Chondrocyte (in vitro differentiated cells): ENCODE results near the gene NAGPA. TPM values are rescaled to one million over a fixed set of nuclear protein-coding genes. Genes with fewer than 3 reads are reported as not detected.

ENCODE experiments used
- DNase-seq: peaks from one replicate; pipeline ENCODE4 v3.0.0; 2021; ENCODE audit warnings: mixed read lengths, low spot score
- H3K27ac Mint-ChIP-seq: one replicate; pipeline ENCODE4 v1.8.0; 2021; ENCODE audit warnings: mild to moderate bottlenecking, moderate library complexity, mixed read lengths; ENCODE audit not compliant: unreplicated experiment
- H3K27me3 Mint-ChIP-seq: 2 replicates; pipeline ENCODE4 v1.8.0; 2021; ENCODE audit warnings: low read depth, mixed read lengths
- H3K36me3 Mint-ChIP-seq: 2 replicates; pipeline ENCODE4 v1.8.0; 2021; ENCODE audit warnings: low read depth, mixed read lengths
- H3K4me1 Mint-ChIP-seq: 2 replicates; pipeline ENCODE4 v1.8.0; 2021; ENCODE audit warnings: low read depth, mild to moderate bottlenecking, mixed read lengths
- H3K4me3 Mint-ChIP-seq: one replicate; pipeline ENCODE4 v1.8.0; 2021; ENCODE audit warnings: mild to moderate bottlenecking, moderate library complexity, mixed read lengths; ENCODE audit not compliant: unreplicated experiment
- H3K9me3 Mint-ChIP-seq: 2 replicates; pipeline ENCODE4 v1.8.0; 2021; ENCODE audit warnings: low read depth, mixed read lengths
- CTCF ChIP-seq: fragments of 200-600 bp; sonication (generic); IDR thresholded peaks from 2 replicates; pipeline ENCODE4 v1.5.0; 2021; ENCODE audit warnings: antibody characterized with exemption, mild to moderate bottlenecking, moderate library complexity
- total RNA-seq: library from RNA; stranded (reverse); gene quantifications from 3 replicates; pipeline ENCODE4 v1.2.1, GENCODE V29; 2021

Gene NAGPA
- total RNA-seq, 1 donor from 2014 or later, result 11.3 TPM

DNA sequence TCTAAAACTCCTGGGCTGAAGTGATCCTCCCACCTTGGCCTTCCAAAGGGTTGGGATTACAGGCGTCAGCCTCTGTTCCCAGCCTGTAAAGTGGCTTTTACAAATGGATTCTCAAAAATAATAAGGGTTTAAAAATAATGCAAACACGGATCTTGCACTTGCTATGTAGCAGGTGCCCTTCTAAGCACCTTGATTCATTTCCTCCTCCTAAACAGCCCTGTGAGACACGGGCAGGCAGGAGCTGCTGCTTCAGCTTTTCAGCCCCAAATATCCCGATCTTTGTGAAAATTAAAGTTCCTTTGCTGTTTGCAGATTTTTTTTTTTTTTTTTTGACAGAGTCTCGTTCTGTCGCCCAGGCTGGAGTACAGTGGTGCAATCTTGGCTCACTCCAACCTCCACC is 31.7 kb downstream of the NAGPA start:
- Mint-ChIP-seq H3K36me3 (no peaks in the 10 kb centered on the region), H3K27ac (no peak overlapping the region), H3K4me3 (no peak overlapping the region), H3K4me1 (no peaks in the 10 kb centered on the region), H3K9me3 (no peaks in the 10 kb centered on the region), H3K27me3 (peaks cover 13% of the 10 kb centered on the region)
- no peak for DNase-seq
- TF ChIP-seq CTCF, result no peak

GRCh38 chr16:5001571-5001970 is 32.2 kb downstream of the NAGPA start:
- peak; percentile 30 for DNase-seq
- H3K9me3 Mint-ChIP-seq, result no peaks in the 10 kb centered on the region
- no peak for TF ChIP-seq CTCF
- no peaks in the 10 kb centered on the region for H3K4me1 Mint-ChIP-seq
- H3K27ac Mint-ChIP-seq, result no peak overlapping the region
- no peak overlapping the region for H3K4me3 Mint-ChIP-seq
- no peaks in the 10 kb centered on the region for H3K36me3 Mint-ChIP-seq
- peaks cover 16% of the 10 kb centered on the region for H3K27me3 Mint-ChIP-seq

DNA sequence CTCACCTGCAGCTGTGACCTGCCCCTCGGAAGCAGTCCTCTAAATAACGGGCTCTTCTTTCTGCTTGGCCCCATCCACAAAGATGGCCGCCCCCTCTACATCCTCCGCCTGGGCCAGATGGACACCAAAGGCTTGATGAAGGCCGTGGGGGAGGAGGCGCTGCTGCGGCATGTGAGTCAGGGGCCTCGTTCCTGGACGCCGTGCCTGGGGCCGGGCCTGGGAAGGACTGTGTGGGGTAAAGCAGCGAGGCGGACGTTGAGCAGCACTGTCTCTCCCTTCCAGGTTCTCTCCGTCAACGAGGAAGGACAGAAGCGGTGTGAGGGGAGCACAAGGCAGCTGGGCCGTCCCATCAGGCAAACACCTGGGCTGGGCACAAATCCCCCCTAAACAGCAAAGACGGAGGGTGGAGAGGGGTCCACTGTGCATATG is 33.1 kb downstream of the NAGPA start:
- Mint-ChIP-seq H3K27me3 (peaks cover 20% of the 10 kb centered on the region), H3K9me3 (no peaks in the 10 kb centered on the region), H3K4me3 (no peak overlapping the region), H3K4me1 (no peaks in the 10 kb centered on the region), H3K27ac (peak overlapping the region; percentile 12), H3K36me3 (no peaks in the 10 kb centered on the region)
- TF ChIP-seq CTCF, result no peak
- peak; percentile 80 for DNase-seq

DNA sequence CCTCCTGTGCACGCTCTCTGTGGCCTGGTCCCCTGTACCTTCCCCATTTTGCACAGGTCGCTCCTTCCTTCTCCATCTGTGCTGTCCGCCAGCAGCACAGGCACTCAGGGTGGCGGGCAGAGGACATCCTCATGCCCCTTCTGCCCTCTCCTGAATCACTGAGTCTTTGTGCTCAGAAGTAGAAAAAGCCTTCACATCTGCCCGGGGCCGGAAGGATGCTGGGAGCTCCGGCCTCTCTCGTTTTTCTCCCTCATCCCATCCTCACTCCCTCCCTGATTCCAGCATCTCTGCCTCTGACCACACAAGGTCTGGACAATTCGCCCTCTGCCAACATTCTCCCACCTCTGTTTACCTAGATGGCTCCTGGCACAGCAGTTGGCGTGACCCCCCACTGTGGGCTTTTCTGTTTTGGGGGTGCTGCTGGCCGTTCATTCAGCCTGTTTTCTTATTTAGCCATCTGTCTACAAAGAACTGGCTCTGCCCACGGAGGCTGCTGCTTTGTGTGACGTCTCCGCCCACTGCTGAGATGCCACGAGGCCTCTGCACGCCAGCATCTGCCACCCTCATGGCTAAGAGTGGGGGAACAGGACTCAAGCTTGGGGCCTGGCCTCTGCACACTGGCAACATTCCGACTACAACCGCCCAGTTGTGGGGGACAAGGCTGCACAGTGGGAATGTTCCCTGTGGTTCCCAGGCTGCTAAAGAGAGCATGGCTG is 38.9 kb downstream of the NAGPA start:
- peaks cover 22% of the 10 kb centered on the region for H3K27me3 Mint-ChIP-seq
- H3K4me1 Mint-ChIP-seq, result no peaks in the 10 kb centered on the region
- no peak overlapping the region for H3K27ac Mint-ChIP-seq
- H3K4me3 Mint-ChIP-seq, result no peak overlapping the region
- H3K9me3 Mint-ChIP-seq, result peaks cover 4% of the 10 kb centered on the region
- no peak for DNase-seq
- H3K36me3 Mint-ChIP-seq, result no peaks in the 10 kb centered on the region
- TF ChIP-seq CTCF, result no peak

DNA sequence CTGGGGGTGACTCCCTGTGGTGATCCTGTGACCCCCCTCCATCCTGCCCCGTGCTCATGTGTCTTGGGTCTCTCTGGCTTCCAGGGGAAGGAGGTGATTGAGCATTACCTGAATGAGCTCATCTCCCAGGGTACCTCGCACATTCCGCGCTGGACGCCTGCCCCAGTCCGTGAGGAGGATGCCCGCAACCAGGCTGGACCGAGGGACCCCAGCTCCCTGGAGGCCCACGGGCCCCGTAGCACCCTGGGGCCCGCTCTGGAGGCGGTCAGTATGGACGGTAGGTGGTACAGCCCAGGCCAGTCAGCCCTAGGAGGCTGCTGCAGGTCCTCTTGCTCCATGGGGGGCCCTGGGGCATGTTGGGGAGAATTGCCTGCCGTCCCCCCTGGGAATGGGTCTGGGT is 42.0 kb downstream of the NAGPA start:
- H3K36me3 Mint-ChIP-seq, result peaks cover 2% of the 10 kb centered on the region
- peaks cover 4% of the 10 kb centered on the region for H3K9me3 Mint-ChIP-seq
- no peak overlapping the region for H3K27ac Mint-ChIP-seq
- no peak for TF ChIP-seq CTCF
- peak; percentile 71 for DNase-seq
- no peaks in the 10 kb centered on the region for H3K4me1 Mint-ChIP-seq
- H3K27me3 Mint-ChIP-seq, result peaks cover 41% of the 10 kb centered on the region
- H3K4me3 Mint-ChIP-seq, result no peak overlapping the region
